HL-60/S4 (cell line): ENCODE results near the gene CARMIL1.
"Not testable (repeated sequence)": the region's sequence is repeated elsewhere in the genome, so short reads cannot be mapped to it uniquely, and the experiment has no call there.

ENCODE experiments used
- in situ Hi-C: fragments of 300-500 bp; cut with MboI; formaldehyde crosslinking; loops from 2 replicates; pipeline ENCODE4 v1.14.3; 2022; ENCODE audit warnings: low sequenced_read_pairs

The CARMIL1 gene

DNA sequence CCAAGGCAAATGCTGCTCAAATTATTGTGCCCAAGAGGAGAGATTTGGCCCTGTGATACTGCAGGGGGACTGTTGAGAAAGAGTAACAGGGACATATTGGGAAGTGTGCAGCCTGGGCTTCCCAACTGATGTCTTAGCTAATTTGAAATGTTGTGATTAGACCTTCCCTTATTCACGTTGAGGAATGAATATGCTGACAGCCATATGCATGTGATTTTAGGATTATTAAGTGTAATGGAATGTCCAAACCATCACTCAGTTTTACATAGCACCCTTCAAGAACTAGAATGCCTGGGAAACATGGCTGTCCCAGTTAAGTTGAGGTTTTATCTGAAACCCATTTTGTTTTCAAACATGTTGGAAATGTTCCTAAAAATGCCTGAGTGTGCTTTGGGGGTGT is 81.4 kb downstream of the CARMIL1 start:
- in situ Hi-C loops = no loop called here

DNA sequence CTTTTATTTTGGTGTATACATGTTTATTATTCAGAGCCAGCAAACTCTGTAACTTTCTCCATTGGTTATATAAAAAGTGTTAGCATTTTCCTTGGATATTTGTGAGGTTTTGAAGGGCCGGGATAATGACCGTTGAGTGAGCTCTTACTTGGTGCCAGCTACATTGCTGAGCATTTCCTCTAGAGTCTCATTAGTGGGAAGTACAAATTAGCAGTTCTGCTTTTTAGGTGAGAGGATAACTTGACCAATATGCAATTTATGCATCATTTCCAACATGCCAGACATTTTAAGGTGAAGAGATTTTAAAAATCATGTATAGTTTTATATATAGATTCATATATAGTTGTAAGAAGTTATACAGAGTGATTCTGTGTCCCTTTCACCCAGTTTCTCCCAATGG is 84.3 kb downstream of the CARMIL1 start:
- in situ Hi-C loops = no loop called here

DNA sequence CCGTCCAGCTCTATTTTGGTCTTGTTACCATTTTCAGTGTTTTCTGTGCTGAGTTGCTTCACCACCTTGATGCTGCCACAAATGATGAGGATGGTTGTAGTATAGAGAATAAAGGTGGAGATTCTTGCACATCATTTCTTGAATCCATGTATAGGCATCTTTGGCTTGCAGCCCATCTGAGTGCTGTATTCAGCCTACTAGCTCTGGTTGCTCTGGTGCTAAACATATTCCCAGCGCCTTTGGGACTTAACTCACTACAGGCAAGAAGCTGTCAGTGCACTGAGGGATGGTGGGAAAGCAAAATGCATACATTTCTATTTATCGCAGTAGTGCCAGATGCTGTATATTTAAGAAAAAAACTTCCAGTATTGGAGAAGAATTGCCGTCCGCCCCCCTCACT is 86.0 kb downstream of the CARMIL1 start:
- in situ Hi-C loops = no loop called here

DNA sequence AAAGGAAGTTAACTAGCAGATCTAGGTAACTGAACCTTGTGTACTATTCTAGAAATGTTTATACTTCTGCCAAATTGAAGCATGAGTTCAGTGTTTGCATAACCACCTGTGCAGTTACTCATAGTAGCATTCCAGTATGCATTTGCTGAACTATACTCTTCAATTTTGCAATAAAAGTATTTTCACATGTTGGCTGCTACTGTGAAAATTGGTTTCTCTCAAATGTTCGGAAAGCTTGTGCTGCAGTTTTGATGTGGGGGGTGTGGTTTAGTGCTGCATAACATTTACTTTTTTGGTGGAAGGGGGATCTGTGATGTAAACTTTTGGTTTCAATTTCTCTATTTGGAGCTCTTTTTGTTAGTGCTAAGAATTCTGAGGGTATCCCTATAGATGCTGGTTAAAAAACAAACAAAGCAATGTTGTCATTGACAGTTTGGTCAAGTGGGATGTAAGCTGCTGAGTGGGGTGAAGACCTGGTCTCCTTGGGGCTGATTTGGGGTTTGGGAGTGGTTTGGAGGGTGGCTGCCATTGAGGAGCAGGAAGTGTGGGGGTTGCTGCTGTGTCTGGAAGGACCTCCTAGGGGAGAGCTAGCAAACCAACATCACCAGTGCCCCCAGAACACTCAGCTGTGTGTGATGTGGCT is 87.8 kb downstream of the CARMIL1 start:
- in situ Hi-C loops = no loop called here

DNA sequence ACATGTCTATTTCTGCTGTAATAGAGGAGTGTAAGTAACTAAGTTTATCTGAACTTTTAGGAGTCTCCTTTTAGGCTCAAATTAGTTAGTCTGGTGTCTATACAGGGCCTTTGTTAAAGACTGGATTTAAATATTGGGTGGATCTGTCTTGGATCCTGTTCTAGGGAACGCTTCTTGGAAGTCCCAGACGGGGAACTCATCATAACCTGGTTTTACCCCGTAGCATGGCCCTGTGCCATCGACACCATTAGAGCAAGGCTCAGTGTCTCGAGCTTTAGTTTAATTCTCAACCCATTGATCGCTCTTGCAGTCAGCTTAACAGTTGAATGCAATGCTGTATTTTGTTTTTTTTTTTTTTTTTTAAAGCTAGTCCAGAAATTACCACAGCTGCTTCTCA is 89.9 kb downstream of the CARMIL1 start:
- in situ Hi-C loops = no loop called here

DNA sequence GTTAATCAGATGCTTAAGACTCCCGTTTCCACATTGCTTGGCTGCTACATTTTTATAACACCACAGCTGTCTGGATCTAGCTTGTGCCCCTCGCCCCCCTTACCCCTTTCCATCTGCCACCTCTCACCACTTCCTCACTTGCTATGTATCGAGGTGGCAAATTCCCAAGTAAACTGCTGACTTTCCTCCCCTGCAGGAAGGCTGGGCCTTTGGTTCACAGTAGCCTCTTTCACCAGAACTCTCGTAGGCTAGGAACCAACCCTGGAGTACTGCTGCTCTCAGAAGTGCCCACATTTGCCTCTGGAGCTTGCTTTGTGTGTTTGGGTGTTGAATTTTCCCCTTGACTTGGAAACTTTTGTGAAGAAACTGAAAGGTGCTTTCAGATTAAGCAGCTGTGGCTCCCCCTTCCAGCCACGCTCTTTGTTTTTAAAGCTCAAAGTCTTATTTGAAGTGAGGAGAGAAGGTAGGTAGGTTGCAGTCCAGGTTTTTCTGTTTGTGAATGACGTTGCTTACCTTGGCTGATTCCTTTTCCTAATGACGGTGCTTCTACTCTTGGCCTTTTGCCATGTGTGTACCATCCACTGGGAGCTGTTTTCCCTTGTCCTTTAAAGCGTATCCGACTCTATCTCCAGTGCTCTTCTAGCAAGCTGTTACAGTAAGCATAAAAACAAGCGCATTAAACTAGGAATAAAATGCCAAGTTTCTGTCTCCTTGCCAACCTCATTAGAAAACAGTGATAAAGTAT is 90.4 kb downstream of the CARMIL1 start:
- in situ Hi-C loops = no loop called here

DNA sequence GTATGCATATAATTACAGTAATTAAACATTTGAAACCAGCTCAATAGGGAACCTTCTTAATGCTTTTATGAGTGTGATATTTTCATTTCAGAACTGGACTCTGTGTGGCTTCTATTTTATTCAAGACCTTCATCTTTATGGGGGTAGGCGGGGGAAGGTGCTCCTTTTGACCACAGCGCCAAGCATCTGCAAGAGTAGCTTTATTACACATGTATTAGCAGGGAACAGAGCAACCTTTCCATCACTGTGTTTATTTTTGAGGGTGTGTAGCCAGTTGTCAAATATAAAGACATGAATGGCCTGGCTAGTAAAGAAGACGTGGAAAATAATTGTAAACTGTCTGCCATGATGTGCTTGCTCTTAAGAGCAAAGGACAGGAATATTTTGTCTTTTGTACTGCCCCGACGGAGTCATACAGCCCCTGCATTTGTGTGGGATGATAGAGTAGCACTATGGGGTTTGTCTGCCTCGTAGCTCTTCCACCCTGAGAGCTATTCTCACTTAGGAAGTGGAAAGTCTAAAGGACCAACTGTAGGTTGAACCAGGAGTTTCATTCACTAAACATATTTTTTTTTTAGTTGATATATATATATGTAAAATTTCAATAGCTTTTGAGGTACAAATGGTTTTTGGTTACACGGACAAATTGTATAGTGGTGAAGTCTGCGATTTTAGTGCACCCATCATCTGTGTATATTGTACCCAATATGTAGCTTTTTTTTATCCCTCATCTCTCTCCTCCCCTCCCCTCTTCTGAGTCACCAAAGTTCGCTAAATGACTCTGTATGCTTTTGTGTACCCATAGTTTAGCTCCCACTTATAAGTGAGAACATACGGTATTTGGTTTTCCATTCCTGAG is 91.2 kb downstream of the CARMIL1 start:
- in situ Hi-C loops = no loop called here

DNA sequence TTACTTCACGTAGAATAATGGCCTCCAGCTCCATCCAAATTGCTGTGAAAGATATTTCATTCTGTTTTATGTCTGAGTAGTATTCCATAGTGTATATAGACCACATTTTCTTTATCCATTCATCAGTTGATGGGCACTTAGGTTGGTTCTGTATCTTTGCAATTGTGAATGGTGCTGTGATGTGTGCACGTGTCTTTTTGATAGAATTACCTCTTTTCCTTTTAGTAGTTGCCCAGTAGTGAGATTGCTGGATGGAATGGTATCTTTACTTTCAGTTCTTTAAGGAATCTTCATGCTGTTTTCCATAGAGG is 91.8 kb downstream of the CARMIL1 start:
- in situ Hi-C loops = no loop called here

DNA sequence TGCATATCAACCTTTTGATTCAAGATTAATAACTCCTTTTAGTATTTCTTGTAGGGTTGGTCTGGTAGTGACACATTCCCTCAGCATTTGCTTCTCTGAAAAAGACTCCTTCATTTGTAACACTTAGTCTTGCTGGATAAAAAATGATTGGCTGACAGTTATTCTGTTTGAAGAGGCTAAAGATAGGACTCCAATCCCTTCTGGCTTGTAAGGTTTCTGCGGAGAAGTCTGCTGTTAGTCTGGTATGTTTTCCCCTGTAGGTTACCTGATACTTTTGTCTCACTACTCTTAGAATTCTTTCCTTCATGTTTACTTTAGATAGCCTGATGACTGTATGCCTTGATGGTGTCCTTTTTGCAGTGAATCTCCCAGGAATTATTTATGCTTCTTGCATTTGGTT is 96.0 kb downstream of the CARMIL1 start:
- in situ Hi-C loops = no loop called here

DNA sequence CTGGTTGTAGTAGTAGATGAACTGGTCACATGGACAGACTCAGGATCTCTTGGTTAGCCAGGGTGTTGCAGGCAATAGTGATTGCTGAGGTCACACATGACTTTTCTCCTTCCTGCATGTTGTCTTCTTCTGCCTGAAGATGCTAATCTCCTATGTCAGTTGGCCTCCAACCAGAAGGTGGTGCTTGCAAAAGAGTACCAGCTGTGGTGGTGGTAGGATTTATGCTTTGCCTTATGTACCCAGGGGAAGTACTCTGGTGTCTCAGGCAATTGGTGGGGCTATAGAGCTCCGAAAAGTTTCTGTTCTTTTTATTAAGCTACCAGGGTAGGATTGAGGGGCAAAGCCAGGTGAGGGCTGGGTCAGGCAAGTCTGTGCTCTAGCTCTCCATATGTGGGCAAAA is 98.5 kb downstream of the CARMIL1 start:
- in situ Hi-C loops = no loop called here

DNA sequence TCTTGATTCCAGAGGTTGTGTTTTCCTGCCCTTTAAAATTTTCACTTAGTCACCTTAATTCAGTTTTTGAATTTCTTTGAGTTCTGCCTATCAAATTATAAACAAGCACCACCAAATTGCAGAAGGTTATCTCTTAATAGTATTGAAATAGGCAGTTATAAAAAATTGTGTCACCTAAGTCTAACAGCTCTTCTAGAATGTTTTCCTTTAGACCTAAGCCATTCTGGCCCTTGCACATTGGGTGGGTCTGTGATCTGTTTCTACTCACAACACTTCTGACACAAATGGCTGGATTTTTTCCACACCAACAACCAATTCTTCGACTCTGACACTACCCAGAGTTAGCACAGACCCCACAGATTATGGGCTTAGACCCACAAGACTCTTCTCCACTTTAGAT is 101.9 kb downstream of the CARMIL1 start:
- in situ Hi-C loops = no loop called here

DNA sequence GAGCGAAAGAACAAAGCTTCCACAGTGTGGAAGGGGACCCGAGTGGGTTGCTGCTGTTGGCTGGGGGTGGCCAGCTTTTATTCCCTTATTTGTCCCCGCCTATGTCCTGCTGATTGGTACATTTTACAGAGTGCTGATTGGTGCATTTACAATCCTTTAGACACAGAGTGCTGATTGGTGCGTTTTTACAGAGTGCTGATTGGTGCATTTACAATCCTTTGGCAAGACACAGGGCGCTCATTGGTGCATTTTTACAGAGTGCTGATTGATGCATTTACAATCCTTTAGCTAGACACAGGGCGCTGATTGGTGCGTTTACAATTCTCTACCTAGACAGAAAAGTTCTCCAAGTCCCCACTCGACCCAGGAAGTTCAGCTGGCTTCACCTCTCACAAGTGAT is 103.3 kb downstream of the CARMIL1 start:
- in situ Hi-C loops = not testable (repeated sequence)

DNA sequence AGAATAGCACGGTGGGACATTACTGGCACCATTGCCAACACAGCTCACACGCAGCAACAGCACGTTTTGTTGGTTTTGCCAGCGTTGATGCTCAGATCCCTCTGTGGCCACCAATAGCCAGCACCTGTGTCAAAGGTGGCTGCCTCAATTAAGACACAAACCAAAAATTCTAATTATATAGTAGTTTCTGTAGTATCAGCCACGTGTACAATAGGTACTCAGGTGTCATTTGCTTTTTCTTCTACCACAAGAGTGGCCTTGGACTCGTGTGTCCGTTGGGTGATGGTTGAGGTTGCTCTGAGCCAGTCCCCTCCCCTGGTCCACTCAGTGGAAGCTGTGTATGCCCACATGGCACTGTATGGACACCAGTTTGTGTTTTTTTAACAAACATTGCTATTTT is 105.1 kb downstream of the CARMIL1 start:
- in situ Hi-C loops = no loop called here

DNA sequence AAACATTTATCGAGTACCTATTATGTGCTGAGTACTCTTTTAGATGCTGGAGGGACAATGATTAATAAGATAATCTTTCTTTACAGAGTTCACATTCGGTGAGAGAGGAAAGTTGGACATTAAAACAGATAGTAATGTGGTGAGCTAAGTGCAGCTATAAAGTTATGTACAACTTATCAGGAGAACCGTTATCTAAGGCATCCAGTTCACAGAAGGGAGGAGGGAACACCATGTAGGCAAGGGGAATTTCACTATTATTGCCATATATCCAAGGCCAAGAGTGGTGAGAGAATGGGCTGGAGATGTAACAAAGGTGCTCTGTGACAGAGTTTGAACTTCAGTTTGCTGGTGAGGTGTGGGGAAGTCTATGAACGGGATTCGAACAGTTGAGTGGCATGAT is 105.8 kb downstream of the CARMIL1 start:
- in situ Hi-C loops = no loop called here

DNA sequence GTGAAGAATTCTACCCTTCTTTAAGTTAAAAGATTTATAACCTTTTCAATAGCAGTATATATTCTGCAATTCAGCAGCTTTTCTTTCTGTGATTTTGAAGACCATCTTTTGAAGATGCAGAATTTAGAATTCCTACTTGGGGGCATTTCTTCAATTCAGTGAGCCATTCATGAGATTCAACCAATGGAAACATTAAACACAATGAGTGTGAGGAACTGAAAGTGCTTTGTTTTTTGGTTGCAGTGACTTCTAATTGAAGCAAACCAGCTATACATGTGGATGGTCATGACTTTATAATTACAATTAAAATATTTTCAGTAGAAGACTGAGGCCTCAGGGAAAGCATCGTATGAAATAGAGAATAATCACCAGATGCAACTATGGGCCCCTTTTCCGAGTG is 108.3 kb downstream of the CARMIL1 start:
- in situ Hi-C loops = no loop called here

DNA sequence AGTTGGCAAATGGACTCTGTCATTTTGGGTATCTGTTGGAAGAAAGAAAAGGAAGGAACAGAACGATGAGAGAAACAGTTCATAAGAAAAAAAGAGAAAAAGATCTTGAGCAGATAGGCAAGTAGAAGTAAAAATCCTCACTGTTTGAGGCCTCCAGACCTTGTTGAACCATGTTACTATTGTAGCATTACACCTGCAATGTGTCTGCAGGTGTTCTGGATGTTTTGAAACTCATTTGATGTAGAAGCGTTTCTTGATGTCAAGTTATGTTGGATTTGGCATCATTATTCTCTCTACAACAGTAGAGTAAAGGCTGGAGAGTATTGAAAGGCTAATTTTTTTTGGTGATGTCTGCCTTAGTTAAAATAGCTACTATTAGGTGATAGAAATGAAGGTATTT is 108.7 kb downstream of the CARMIL1 start:
- in situ Hi-C loops = no loop called here

DNA sequence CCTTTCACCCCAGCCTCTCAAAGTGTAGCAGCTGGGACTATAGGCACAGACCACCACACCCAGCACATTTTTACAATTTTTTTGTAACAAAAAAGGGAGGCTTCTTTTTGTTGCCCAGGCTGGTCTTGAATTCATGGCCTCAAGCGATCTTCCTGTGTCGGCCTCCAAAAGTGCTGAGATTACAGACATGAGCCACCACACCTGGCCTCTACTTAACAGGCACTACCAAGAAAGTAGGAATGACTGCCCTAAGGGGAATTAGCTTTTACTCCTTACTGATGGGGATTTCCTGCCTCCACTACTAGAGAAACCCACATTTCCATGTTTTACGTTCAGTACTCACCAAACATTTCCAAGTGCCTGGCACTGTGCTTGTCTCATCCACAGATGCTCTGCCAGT is 109.6 kb downstream of the CARMIL1 start:
- in situ Hi-C loops = no loop called here

DNA sequence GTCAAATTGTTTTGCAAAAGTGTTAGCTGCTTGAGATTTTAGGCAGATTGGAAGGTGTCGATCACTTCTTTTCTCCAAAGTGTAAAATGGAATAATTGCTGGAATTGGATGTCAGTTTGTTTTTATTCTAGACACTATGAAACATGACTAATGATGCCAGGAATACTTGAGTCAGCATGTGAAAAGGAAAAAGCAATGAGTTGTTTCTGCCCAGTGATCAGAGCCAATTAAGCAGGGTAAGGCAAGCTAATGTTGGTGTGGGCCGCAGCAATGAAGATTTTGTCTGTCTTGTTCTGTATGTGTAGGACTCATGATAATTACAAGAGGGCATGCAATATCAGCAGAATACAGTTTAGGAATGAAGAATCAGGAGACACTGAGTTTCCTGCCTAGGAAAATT is 110.3 kb downstream of the CARMIL1 start:
- in situ Hi-C loops = no loop called here

DNA sequence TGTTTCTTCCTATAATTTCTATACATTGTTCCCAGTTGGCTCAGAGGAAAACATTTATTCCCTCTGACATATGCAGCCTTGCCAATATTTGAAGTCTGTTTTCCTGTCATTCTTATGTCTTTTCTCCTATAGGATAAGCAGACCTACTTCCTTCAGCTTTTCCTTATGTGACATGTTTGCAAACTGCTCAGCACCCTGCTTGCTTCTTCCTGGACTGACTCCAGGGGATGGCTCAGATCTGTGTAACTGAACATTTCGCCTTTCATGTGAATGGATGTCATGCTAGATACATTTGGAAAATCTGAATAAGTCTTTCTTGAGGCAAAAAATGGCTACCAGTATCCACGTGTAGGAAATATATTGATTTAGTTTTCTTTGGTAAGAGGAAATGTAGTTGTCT is 113.2 kb downstream of the CARMIL1 start:
- in situ Hi-C loops = no loop called here

DNA sequence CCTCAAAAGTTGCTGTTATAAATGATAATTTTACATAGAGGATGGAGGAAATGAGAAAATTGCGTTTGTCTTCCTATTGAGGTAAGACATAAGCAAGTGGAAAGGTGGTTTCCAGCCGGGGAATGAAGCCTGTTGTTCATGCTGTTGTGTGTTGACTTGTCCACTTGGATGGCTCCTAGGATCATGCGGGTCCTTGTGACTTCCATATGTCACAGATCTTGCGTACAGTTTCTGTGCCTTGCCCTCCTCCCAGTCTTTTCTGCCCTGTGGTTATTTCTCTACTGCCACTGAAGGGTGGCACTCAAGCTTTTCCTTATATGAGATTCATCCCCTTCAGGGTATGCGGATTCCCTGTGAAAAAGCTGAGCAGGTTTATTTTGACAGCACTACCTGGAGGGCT is 116.6 kb downstream of the CARMIL1 start:
- in situ Hi-C loops = no loop called here

DNA sequence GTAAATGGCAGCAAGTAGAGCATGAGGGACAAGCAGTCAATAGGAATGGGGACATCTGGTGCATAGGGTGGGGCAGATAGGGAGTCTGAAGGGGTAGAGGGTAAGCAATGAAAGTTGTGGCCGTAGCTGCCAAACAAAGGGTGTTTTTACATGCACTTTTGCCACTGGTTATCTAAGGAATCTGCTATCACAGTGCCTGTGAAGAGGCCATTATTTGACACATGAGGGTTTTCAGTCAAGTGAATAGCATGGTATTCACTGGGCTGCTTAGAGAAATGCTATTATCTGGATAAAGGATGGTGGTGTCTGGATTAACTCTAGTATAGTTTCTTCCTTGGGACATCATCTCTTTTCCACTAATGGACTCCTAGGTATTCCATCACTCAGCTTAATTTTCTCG is 118.2 kb downstream of the CARMIL1 start:
- in situ Hi-C loops = no loop called here

DNA sequence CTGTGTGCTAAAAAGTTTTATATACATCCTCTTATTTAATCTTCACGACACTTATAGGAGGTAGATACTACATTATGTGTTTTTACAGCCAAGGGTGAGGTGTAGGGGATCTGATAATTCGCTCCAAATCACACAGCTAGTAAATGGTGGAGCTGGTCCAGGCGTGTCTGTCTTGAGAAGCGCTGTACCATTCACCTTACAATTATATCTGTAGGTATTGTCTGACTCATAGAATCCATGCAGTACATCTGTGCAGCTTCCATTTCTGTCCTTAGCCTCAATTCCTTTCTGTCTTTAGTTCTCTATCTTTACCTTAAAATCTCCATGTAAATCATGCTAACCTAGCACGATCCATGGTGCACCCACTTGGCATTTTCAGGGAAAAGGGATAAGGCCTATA is 120.7 kb downstream of the CARMIL1 start:
- in situ Hi-C loops = no loop called here
